BLaER1 treated with 17β-estradiol and CSF1 and Interleukin-3, amounts not matched to agents 10 nM and 100 nM (cell line): ENCODE results near the gene RARB.

Experiments used
- H3K27ac ChIP-seq, 11 experiments: shearing (Covaris generic); formaldehyde crosslinking; 2 replicates each; pipeline ENCODE4 v1.8.1; 2022
- H3K27me3 ChIP-seq, 11 experiments: shearing (Covaris generic); formaldehyde crosslinking; 2 replicates each; pipeline ENCODE4 v1.8.1; 2022
- H3K36me3 ChIP-seq, 11 experiments: shearing (Covaris generic); formaldehyde crosslinking; 2 replicates each; pipeline ENCODE4 v1.8.1; 2022
- H3K4me1 ChIP-seq, 10 experiments: shearing (Covaris generic); formaldehyde crosslinking; 2 replicates each; pipeline ENCODE4 v1.8.1; 2022
- H3K4me2 ChIP-seq, 11 experiments: shearing (Covaris generic); formaldehyde crosslinking; 2 replicates each; pipeline ENCODE4 v1.8.1; 2022
- H3K4me3 ChIP-seq, 10 experiments: shearing (Covaris generic); formaldehyde crosslinking; 2 replicates each; pipeline ENCODE4 v1.8.1; 2022
- H3K9ac ChIP-seq, 11 experiments: shearing (Covaris generic); formaldehyde crosslinking; 2 replicates each; pipeline ENCODE4 v1.8.1; 2022
- H3K9me3 ChIP-seq, 11 experiments: shearing (Covaris generic); formaldehyde crosslinking; replicated peaks in 1 of 11; 2 replicates each; pipeline ENCODE4 v1.8.1; 2022
- H4K20me1 ChIP-seq, 11 experiments: shearing (Covaris generic); formaldehyde crosslinking; 2 replicates each; pipeline ENCODE4 v1.8.1; 2022
- Cebpa-rat ChIP-seq, 11 experiments: shearing (Covaris generic); IDR thresholded peaks; 2 replicates each; pipeline ENCODE4 v1.8.1; 2022

RARB gene

GRCh38 chr3:25396251-25396650 lies 31.8 kb upstream of the RARB start:
- H3K9ac ChIP-seq = peak overlapping the region in 6 of 11 experiments; percentile 35 to 56 (median 42); a peak in 9 of 22 replicates
- peak overlapping the region in 10 of 11 experiments; percentile 46 to 74 (median 64); a peak in 19 of 22 replicates for H3K27ac ChIP-seq
- H3K4me3 ChIP-seq = peak overlapping the region in 8 of 10 experiments; percentile 13 to 50 (median 36); a peak in 9 of 20 replicates
- no peaks in the 10 kb centered on the region for H3K27me3 ChIP-seq
- no peak for TF ChIP-seq Cebpa-rat (IDR thresholded peaks at IDR 0.05)
- H4K20me1 ChIP-seq = no peaks in the 10 kb centered on the region
- H3K4me1 ChIP-seq = peaks cover 17 to 39% (median 33%) of the 10 kb centered on the region in 10 experiments
- no peaks in the 10 kb centered on the region for H3K36me3 ChIP-seq
- peaks cover 0 to 21% (median 14%) of the 10 kb centered on the region in 11 experiments; a peak in 10 of 22 replicates for H3K9me3 ChIP-seq
- peak overlapping the region; percentile 79 to 97 (median 88) for H3K4me2 ChIP-seq

GRCh38 chr3:25396686-25397085 lies 31.4 kb upstream of the RARB start:
- peaks cover 17 to 39% (median 33%) of the 10 kb centered on the region in 10 experiments for H3K4me1 ChIP-seq
- H3K27ac ChIP-seq = peak overlapping the region in 10 of 11 experiments; percentile 46 to 74 (median 64); a peak in 19 of 22 replicates
- H3K9me3 ChIP-seq = peaks cover 0 to 21% (median 14%) of the 10 kb centered on the region in 11 experiments; a peak in 10 of 22 replicates
- H3K4me2 ChIP-seq = peak overlapping the region; percentile 79 to 97 (median 88)
- H3K4me3 ChIP-seq = peak overlapping the region in 9 of 10 experiments; percentile 13 to 50 (median 33); a peak in 11 of 20 replicates
- H3K27me3 ChIP-seq = no peaks in the 10 kb centered on the region
- H3K9ac ChIP-seq = peak overlapping the region; percentile 3 to 56 (median 37); a peak in 15 of 22 replicates
- no peaks in the 10 kb centered on the region for H4K20me1 ChIP-seq
- H3K36me3 ChIP-seq = no peaks in the 10 kb centered on the region
- TF ChIP-seq Cebpa-rat (IDR thresholded peaks at IDR 0.05) = no peak

- H3K4me1 ChIP-seq = peaks cover 17 to 39% (median 33%) of the 10 kb centered on the region in 10 experiments
- H3K27me3 ChIP-seq = no peaks in the 10 kb centered on the region
- no peaks in the 10 kb centered on the region for H3K36me3 ChIP-seq
- peak overlapping the region in 8 of 10 experiments; percentile 13 to 50 (median 36); a peak in 10 of 20 replicates for H3K4me3 ChIP-seq
- H3K9me3 ChIP-seq = peaks cover 0 to 20% (median 9%) of the 10 kb centered on the region in 11 experiments; a peak in 10 of 22 replicates
- H3K9ac ChIP-seq = peak overlapping the region; percentile 3 to 56 (median 37); a peak in 13 of 22 replicates
- H3K4me2 ChIP-seq = peak overlapping the region; percentile 79 to 97 (median 88)
- TF ChIP-seq Cebpa-rat (IDR thresholded peaks at IDR 0.05) = no peak
- H4K20me1 ChIP-seq = no peaks in the 10 kb centered on the region
- peak overlapping the region in 10 of 11 experiments; percentile 46 to 74 (median 64); a peak in 19 of 22 replicates for H3K27ac ChIP-seq
These were observed 30.9 kb upstream of the RARB start for GRCh38 chr3:25397150-25397549.

- H3K9ac ChIP-seq = no peak overlapping the region
- H3K36me3 ChIP-seq = no peaks in the 10 kb centered on the region
- no peak overlapping the region for H3K4me2 ChIP-seq
- peaks cover 17 to 31% (median 19%) of the 10 kb centered on the region in 10 experiments for H3K4me1 ChIP-seq
- no peaks in the 10 kb centered on the region for H3K9me3 ChIP-seq
- H3K27me3 ChIP-seq = no peaks in the 10 kb centered on the region
- no peaks in the 10 kb centered on the region for H4K20me1 ChIP-seq
- H3K4me3 ChIP-seq = no peak overlapping the region
- no peak for TF ChIP-seq Cebpa-rat (IDR thresholded peaks at IDR 0.05)
- no peak overlapping the region for H3K27ac ChIP-seq
These were observed 27.5 kb upstream of the RARB start for GRCh38 chr3:25400587-25400986.

GRCh38 chr3:25403968-25404367 lies 24.1 kb upstream of the RARB start:
- Histone ChIP-seq H3K36me3 (no peaks in the 10 kb centered on the region), H3K4me1 (peaks cover 0 to 10% (median 0%) of the 10 kb centered on the region in 10 experiments; a peak in 4 of 20 replicates), H4K20me1 (no peaks in the 10 kb centered on the region), H3K27me3 (no peaks in the 10 kb centered on the region), H3K27ac (no peak overlapping the region), H3K9me3 (no peaks in the 10 kb centered on the region), H3K4me2 (no peak overlapping the region), H3K9ac (no peak overlapping the region), H3K4me3 (no peak overlapping the region)
- TF ChIP-seq Cebpa-rat (IDR thresholded peaks at IDR 0.05) = no peak

- no peaks in the 10 kb centered on the region for H3K9me3 ChIP-seq
- no peak overlapping the region for H3K4me3 ChIP-seq
- H3K27me3 ChIP-seq = no peaks in the 10 kb centered on the region
- no peaks in the 10 kb centered on the region for H4K20me1 ChIP-seq
- no peak overlapping the region for H3K9ac ChIP-seq
- H3K4me1 ChIP-seq = peaks cover 0 to 10% (median 0%) of the 10 kb centered on the region in 10 experiments; a peak in 4 of 20 replicates
- peak overlapping the region in 1 of 11 experiments; percentile 18; a peak in 1 of 22 replicates for H3K4me2 ChIP-seq
- no peak for TF ChIP-seq Cebpa-rat (IDR thresholded peaks at IDR 0.05)
- no peaks in the 10 kb centered on the region for H3K36me3 ChIP-seq
- H3K27ac ChIP-seq = no peak overlapping the region
These were observed 23.5 kb upstream of the RARB start for GRCh38 chr3:25404569-25404968.

GRCh38 chr3:25405335-25405734 lies 22.7 kb upstream of the RARB start:
- Histone ChIP-seq H3K4me2 (0 out of 22 replicates have a peak overlapping the region, but pooled peaks of 1 of the 11 experiments have one; percentile 7), H3K4me1 (peaks cover 0 to 10% (median 0%) of the 10 kb centered on the region in 10 experiments; a peak in 4 of 20 replicates)
- no peak for TF ChIP-seq Cebpa-rat (IDR thresholded peaks at IDR 0.05)

GRCh38 chr3:25410703-25411102 lies 17.4 kb upstream of the RARB start:
- H3K36me3 ChIP-seq = no peaks in the 10 kb centered on the region
- no peak overlapping the region for H3K4me2 ChIP-seq
- TF ChIP-seq Cebpa-rat (IDR thresholded peaks at IDR 0.05) = no peak
- H3K4me1 ChIP-seq = no peaks in the 10 kb centered on the region
- no peaks in the 10 kb centered on the region for H3K27me3 ChIP-seq
- no peak overlapping the region for H3K9ac ChIP-seq
- H4K20me1 ChIP-seq = no peaks in the 10 kb centered on the region
- H3K27ac ChIP-seq = no peak overlapping the region
- 0 out of 22 replicates have a peak, but pooled peaks cover 0 to 4% (median 0%) of the 10 kb centered on the region in 11 experiments for H3K9me3 ChIP-seq
- no peak overlapping the region for H3K4me3 ChIP-seq

More at GRCh38 chr3:25405335-25405734, 22.7 kb upstream of the RARB start:
- Histone ChIP-seq H3K9ac (no peak overlapping the region), H3K27ac (no peak overlapping the region), H3K9me3 (no peaks in the 10 kb centered on the region), H3K36me3 (no peaks in the 10 kb centered on the region), H3K27me3 (no peaks in the 10 kb centered on the region), H4K20me1 (no peaks in the 10 kb centered on the region), H3K4me3 (no peak overlapping the region)

GRCh38 chr3:25412269-25412668 lies 15.8 kb upstream of the RARB start:
- no peak for TF ChIP-seq Cebpa-rat (IDR thresholded peaks at IDR 0.05)
- Histone ChIP-seq H3K9ac (no peak overlapping the region), H3K9me3 (peaks cover 3 to 10% (median 8%) of the 10 kb centered on the region in 11 experiments; a peak in 17 of 22 replicates), H4K20me1 (no peaks in the 10 kb centered on the region), H3K27me3 (no peaks in the 10 kb centered on the region), H3K36me3 (no peaks in the 10 kb centered on the region), H3K4me3 (no peak overlapping the region), H3K27ac (no peak overlapping the region), H3K4me1 (no peaks in the 10 kb centered on the region), H3K4me2 (no peak overlapping the region)
